ENCODE measurements around the gene RHOA.
"Not testable (repeated sequence)": the region's sequence is repeated elsewhere in the genome, so short reads cannot be mapped to it uniquely, and the experiment has no call there.

The RHOA gene

GRCh38 chr3:49421890-49422378 lies 10.2 kb upstream of the RHOA start:
- Mint-ChIP-seq H3K27me3 (no peaks in the 10 kb centered on the region), H3K4me3 (peak overlapping the region; percentile 65), H3K36me3 (ENCODE audit: low read depth) (peaks cover 86% of the 10 kb centered on the region), H3K4me1 (ENCODE audit: low read depth) (peaks cover 40% of the 10 kb centered on the region), H3K27ac (peak overlapping the region; percentile 42), H3K9me3 (no peaks in the 10 kb centered on the region)
- intact Hi-C loops (cut with micrococcal nuclease), result no loop called here

- H3K9me3 Mint-ChIP-seq, result no peaks in the 10 kb centered on the region
- peaks cover 76% of the 10 kb centered on the region for H3K4me1 Mint-ChIP-seq (ENCODE audit: low read depth)
- peaks cover 86% of the 10 kb centered on the region for H3K36me3 Mint-ChIP-seq (ENCODE audit: low read depth)
- H3K27me3 Mint-ChIP-seq, result no peaks in the 10 kb centered on the region
- peak overlapping the region; percentile 82 for H3K27ac Mint-ChIP-seq
- H3K4me3 Mint-ChIP-seq, result no peak overlapping the region
- intact Hi-C loops (cut with micrococcal nuclease), result no loop called here
Observed at GRCh38 chr3:49417516-49418120, 5.8 kb upstream of the RHOA start.

- Mint-ChIP-seq H3K4me1 (ENCODE audit: low read depth) (peaks cover 75% of the 10 kb centered on the region), H3K4me3 (no peak overlapping the region), H3K27me3 (no peaks in the 10 kb centered on the region), H3K36me3 (ENCODE audit: low read depth) (peaks cover 88% of the 10 kb centered on the region), H3K27ac (peak overlapping the region; percentile 82), H3K9me3 (no peaks in the 10 kb centered on the region)
- intact Hi-C loops (cut with micrococcal nuclease), result no loop called here
Observed at GRCh38 chr3:49416867-49417266, 5.1 kb upstream of the RHOA start.

GRCh38 chr3:49415931-49416601 lies 4.3 kb upstream of the RHOA start:
- Mint-ChIP-seq H3K36me3 (ENCODE audit: low read depth) (peaks cover 89% of the 10 kb centered on the region), H3K4me3 (peak overlapping the region; percentile 41), H3K9me3 (no peaks in the 10 kb centered on the region), H3K27me3 (no peaks in the 10 kb centered on the region), H3K27ac (peak overlapping the region; percentile 82), H3K4me1 (ENCODE audit: low read depth) (peaks cover 67% of the 10 kb centered on the region)
- intact Hi-C loops (cut with micrococcal nuclease), result no loop called here

- H3K4me1 Mint-ChIP-seq (ENCODE audit: low read depth), result peaks cover 66% of the 10 kb centered on the region
Observed at GRCh38 chr3:49414753-49415152, 3.0 kb upstream of the RHOA start.

GRCh38 chr3:49413338-49413734 lies 1.6 kb upstream of the RHOA start:
- H3K27ac Mint-ChIP-seq, result peak overlapping the region; percentile 95
- no peaks in the 10 kb centered on the region for H3K9me3 Mint-ChIP-seq
- H3K4me3 Mint-ChIP-seq, result peak overlapping the region; percentile 96
- H3K27me3 Mint-ChIP-seq, result no peaks in the 10 kb centered on the region
- peaks cover 72% of the 10 kb centered on the region for H3K4me1 Mint-ChIP-seq (ENCODE audit: low read depth)
- intact Hi-C loops (cut with micrococcal nuclease), result loop anchor here (5.0 kb wide), 2 partner anchors 34 to 71 kb away; partner anchors contain the start of gene USP4
- H3K36me3 Mint-ChIP-seq (ENCODE audit: low read depth), result peaks cover 78% of the 10 kb centered on the region

More at GRCh38 chr3:49414753-49415152, 3.0 kb upstream of the RHOA start:
- no peaks in the 10 kb centered on the region for H3K9me3 Mint-ChIP-seq
- H3K4me3 Mint-ChIP-seq, result no peak overlapping the region
- peak overlapping the region; percentile 48 for H3K27ac Mint-ChIP-seq
- H3K27me3 Mint-ChIP-seq, result no peaks in the 10 kb centered on the region
- peaks cover 84% of the 10 kb centered on the region for H3K36me3 Mint-ChIP-seq (ENCODE audit: low read depth)
- intact Hi-C loops (cut with micrococcal nuclease), result loop anchor here (5.0 kb wide), 2 partner anchors 33 to 72 kb away; partner anchors contain the start of gene USP4

GRCh38 chr3:49412632-49413337 lies 1.0 kb upstream of the RHOA start:
- Mint-ChIP-seq H3K4me3 (peak overlapping the region; percentile 96), H3K4me1 (ENCODE audit: low read depth) (peaks cover 72% of the 10 kb centered on the region), H3K27me3 (no peaks in the 10 kb centered on the region), H3K27ac (peak overlapping the region; percentile 95), H3K36me3 (ENCODE audit: low read depth) (peaks cover 75% of the 10 kb centered on the region), H3K9me3 (no peaks in the 10 kb centered on the region)
- intact Hi-C loops (cut with micrococcal nuclease), result loop anchor here (1.0 to 5.0 kb wide), 3 partner anchors 17 to 70 kb away; partner anchors contain the start of genes NICN1 and USP4

GRCh38 chr3:49411535-49411967 lies 225 bp downstream of the RHOA start:
- Mint-ChIP-seq H3K27ac (peak overlapping the region; percentile 95), H3K4me1 (ENCODE audit: low read depth) (peaks cover 72% of the 10 kb centered on the region), H3K4me3 (peak overlapping the region; percentile 96), H3K36me3 (ENCODE audit: low read depth) (peaks cover 68% of the 10 kb centered on the region), H3K9me3 (no peaks in the 10 kb centered on the region), H3K27me3 (no peaks in the 10 kb centered on the region)
- intact Hi-C loops (cut with micrococcal nuclease), result loop anchor here (5.0 kb wide), 2 partner anchors 36 to 69 kb away; partner anchors contain the start of gene USP4

GRCh38 chr3:49410846-49411534 lies 786 bp downstream of the RHOA start:
- no peaks in the 10 kb centered on the region for H3K27me3 Mint-ChIP-seq
- H3K36me3 Mint-ChIP-seq (ENCODE audit: low read depth), result peaks cover 68% of the 10 kb centered on the region
- H3K9me3 Mint-ChIP-seq, result no peaks in the 10 kb centered on the region
- H3K27ac Mint-ChIP-seq, result peak overlapping the region; percentile 95
- H3K4me1 Mint-ChIP-seq (ENCODE audit: low read depth), result peaks cover 72% of the 10 kb centered on the region
- intact Hi-C loops (cut with micrococcal nuclease), result loop anchor here (5.0 kb wide), 2 partner anchors 36 to 69 kb away; partner anchors contain the start of gene USP4
- H3K4me3 Mint-ChIP-seq, result peak overlapping the region; percentile 96

- Mint-ChIP-seq H3K27me3 (no peaks in the 10 kb centered on the region), H3K9me3 (no peaks in the 10 kb centered on the region), H3K27ac (peak overlapping the region; percentile 95), H3K4me3 (peak overlapping the region; percentile 96), H3K4me1 (ENCODE audit: low read depth) (peaks cover 74% of the 10 kb centered on the region), H3K36me3 (ENCODE audit: low read depth) (peaks cover 68% of the 10 kb centered on the region)
- intact Hi-C loops (cut with micrococcal nuclease), result loop anchor here (5.0 kb wide), 2 partner anchors 37 to 68 kb away; partner anchors contain the start of gene USP4
Observed at GRCh38 chr3:49410066-49410845, 1.5 kb downstream of the RHOA start.

- H3K36me3 Mint-ChIP-seq (ENCODE audit: low read depth), result peaks cover 50% of the 10 kb centered on the region
- H3K27ac Mint-ChIP-seq, result peak overlapping the region; percentile 78
- intact Hi-C loops (cut with micrococcal nuclease), result no loop called here
- no peaks in the 10 kb centered on the region for H3K27me3 Mint-ChIP-seq
- peaks cover 42% of the 10 kb centered on the region for H3K4me1 Mint-ChIP-seq (ENCODE audit: low read depth)
- no peaks in the 10 kb centered on the region for H3K9me3 Mint-ChIP-seq
- peak overlapping the region; percentile 26 for H3K4me3 Mint-ChIP-seq
Observed at GRCh38 chr3:49406571-49407565, 4.9 kb downstream of the RHOA start.

GRCh38 chr3:49405570-49405969 lies 6.2 kb downstream of the RHOA start:
- peaks cover 56% of the 10 kb centered on the region for H3K36me3 Mint-ChIP-seq (ENCODE audit: low read depth)
- H3K27ac Mint-ChIP-seq; H3K9me3 Mint-ChIP-seq; intact Hi-C loops (cut with micrococcal nuclease); H3K4me3 Mint-ChIP-seq; H3K27me3 Mint-ChIP-seq: not testable (repeated sequence)
- peaks cover 55% of the 10 kb centered on the region for H3K4me1 Mint-ChIP-seq (ENCODE audit: low read depth)

Data from dendritic cell treated with granulocyte-macrophage colony-stimulating factor and Interleukin-4, amounts not matched to agents 40 ng/mL and 50 ng/mL, for 4 days (primary cell).